ENCODE results near the gene PRDX6.

PRDX6 gene

GRCh38 chr1:173523329-173523728 lies 46.2 kb downstream of the PRDX6 start:
- DNase-seq (ENCODE audit: low read depth): no peak
- TF ChIP-seq CTCF (conservative IDR thresholded peaks at IDR 0.05; ENCODE audit: low read depth, low read length): no peak
- no peak overlapping the region for H3K4me3 ChIP-seq (ENCODE audit: low read depth, low read length)

- no peak for DNase-seq (ENCODE audit: low read depth)
Observed at GRCh38 chr1:173525926-173526325, 48.8 kb downstream of the PRDX6 start.

GRCh38 chr1:173527151-173527826 lies 50.2 kb downstream of the PRDX6 start:
- peak; percentile 94 for DNase-seq (ENCODE audit: low read depth)
- no peak for TF ChIP-seq CTCF (conservative IDR thresholded peaks at IDR 0.05; ENCODE audit: low read depth, low read length)
- no peak overlapping the region for H3K4me3 ChIP-seq (ENCODE audit: low read depth, low read length)

More at GRCh38 chr1:173525926-173526325, 48.8 kb downstream of the PRDX6 start:
- H3K4me3 ChIP-seq (ENCODE audit: low read depth, low read length): no peak overlapping the region
- no peak for TF ChIP-seq CTCF (conservative IDR thresholded peaks at IDR 0.05; ENCODE audit: low read depth, low read length)

- no peak for DNase-seq (ENCODE audit: low read depth)
- H3K4me3 ChIP-seq (ENCODE audit: low read depth, low read length): no peak overlapping the region
- TF ChIP-seq CTCF (conservative IDR thresholded peaks at IDR 0.05; ENCODE audit: low read depth, low read length): no peak
Observed at GRCh38 chr1:173529106-173529505, 52.0 kb downstream of the PRDX6 start.

GRCh38 chr1:173530795-173531693 lies 53.9 kb downstream of the PRDX6 start:
- no peak overlapping the region for H3K4me3 ChIP-seq (ENCODE audit: low read depth, low read length)
- no peak for TF ChIP-seq CTCF (conservative IDR thresholded peaks at IDR 0.05; ENCODE audit: low read depth, low read length)
- no peak for DNase-seq (ENCODE audit: low read depth)

GRCh38 chr1:173532237-173532636 lies 55.1 kb downstream of the PRDX6 start:
- no peak for TF ChIP-seq CTCF (conservative IDR thresholded peaks at IDR 0.05; ENCODE audit: low read depth, low read length)
- H3K4me3 ChIP-seq (ENCODE audit: low read depth, low read length): no peak overlapping the region
- DNase-seq (ENCODE audit: low read depth): peak; percentile 26

Measured in choroid plexus epithelial cell (primary cell).